HFFc6 (cell line): ENCODE results near the gene KRT40. TPM values are rescaled to one million over a fixed set of nuclear protein-coding genes. Genes with fewer than 3 reads are reported as not detected.

Experiments
- DNase-seq: peaks from one replicate; pipeline ENCODE4 v3.0.0-alpha.2; 2018
- H3K27ac Mint-ChIP-seq: 2 replicates; pipeline ENCODE4 v1.8.0; 2020; ENCODE audit warnings: mild to moderate bottlenecking, mixed read lengths
- H3K27me3 Mint-ChIP-seq: 2 replicates; pipeline ENCODE4 v1.8.0; 2021; ENCODE audit warnings: mild to moderate bottlenecking, moderate library complexity, mixed read lengths; ENCODE audit not compliant: insufficient read depth
- H3K36me3 Mint-ChIP-seq: 2 replicates; pipeline ENCODE4 v1.8.0; 2021; ENCODE audit warnings: low read depth, mixed read lengths
- H3K4me1 Mint-ChIP-seq: 2 replicates; pipeline ENCODE4 v1.8.0; 2020; ENCODE audit warnings: low read depth, mixed read lengths
- H3K4me3 Mint-ChIP-seq: 2 replicates; pipeline ENCODE4 v1.8.0; 2020; ENCODE audit warnings: mild to moderate bottlenecking, moderate library complexity, mixed read lengths
- H3K9me3 Mint-ChIP-seq: 2 replicates; pipeline ENCODE4 v1.8.0; 2020; ENCODE audit warnings: mild to moderate bottlenecking, mixed read lengths
- CTCF ChIP-seq: fragments of 200-600 bp; sonication (generic); IDR thresholded peaks from 2 replicates; pipeline ENCODE4 v1.5.0; 2021; ENCODE audit warnings: antibody characterized with exemption, mild to moderate bottlenecking
- total RNA-seq, 6 experiments: library from RNA; stranded (reverse); fragmentation: NEBNext Ultra II Directional; extraction: Animal tissue kit (Norgen Biotek cat#: 25700); gene quantifications; 2 replicates in 1 of 6; 3 replicates in 5 of 6; pipeline ENCODE4 v1.2.3, GENCODE V29; 2021

The KRT40 gene
- total RNA-seq, 6 experiments from 2014 or later = not detected

- no peaks in the 10 kb centered on the region for H3K9me3 Mint-ChIP-seq
- no peaks in the 10 kb centered on the region for H3K36me3 Mint-ChIP-seq
- peak overlapping the region; percentile 8 for H3K4me3 Mint-ChIP-seq
- H3K27me3 Mint-ChIP-seq = no peaks in the 10 kb centered on the region; the same call in none of the 2 replicates
- TF ChIP-seq CTCF = no peak
- H3K27ac Mint-ChIP-seq = peak overlapping the region; percentile 84
- DNase-seq = peak; percentile 85
- H3K4me1 Mint-ChIP-seq = peaks cover 88% of the 10 kb centered on the region
These were observed 31.5 kb downstream of the KRT40 start for GRCh38 chr17:40952661-40953060.

- H3K36me3 Mint-ChIP-seq = no peaks in the 10 kb centered on the region
- H3K9me3 Mint-ChIP-seq = no peaks in the 10 kb centered on the region
- no peak overlapping the region for H3K4me3 Mint-ChIP-seq
- TF ChIP-seq CTCF = no peak
- H3K27me3 Mint-ChIP-seq = no peaks in the 10 kb centered on the region; the same call in none of the 2 replicates
- no peak for DNase-seq
- peak overlapping the region; percentile 84 for H3K27ac Mint-ChIP-seq
- H3K4me1 Mint-ChIP-seq = peaks cover 83% of the 10 kb centered on the region
These were observed 32.0 kb downstream of the KRT40 start for GRCh38 chr17:40952154-40952553.

GRCh38 chr17:40951011-40951622 is 33.0 kb downstream of the KRT40 start:
- Mint-ChIP-seq H3K27me3 (no peaks in the 10 kb centered on the region; the same call in none of the 2 replicates), H3K9me3 (no peaks in the 10 kb centered on the region), H3K27ac (peak overlapping the region; percentile 84; the same call in 1 of the 2 replicates), H3K4me1 (peaks cover 73% of the 10 kb centered on the region), H3K4me3 (no peak overlapping the region), H3K36me3 (no peaks in the 10 kb centered on the region)
- no peak for TF ChIP-seq CTCF
- no peak for DNase-seq

GRCh38 chr17:40950176-40950575 is 34.0 kb downstream of the KRT40 start:
- no peak for DNase-seq
- Mint-ChIP-seq H3K36me3 (no peaks in the 10 kb centered on the region), H3K4me3 (no peak overlapping the region), H3K4me1 (peaks cover 63% of the 10 kb centered on the region), H3K9me3 (no peaks in the 10 kb centered on the region), H3K27ac (no peak overlapping the region), H3K27me3 (peaks cover under 1% of the 10 kb centered on the region)
- TF ChIP-seq CTCF = no peak

- Mint-ChIP-seq H3K36me3 (no peaks in the 10 kb centered on the region), H3K9me3 (no peaks in the 10 kb centered on the region), H3K4me1 (peaks cover 56% of the 10 kb centered on the region), H3K27me3 (peaks cover 1% of the 10 kb centered on the region), H3K27ac (peak overlapping the region; percentile 27; the same call in 1 of the 2 replicates), H3K4me3 (0 out of 2 replicates have a peak overlapping the region, but pooled peaks have one; percentile 1)
- TF ChIP-seq CTCF = no peak
- no peak for DNase-seq
These were observed 34.7 kb downstream of the KRT40 start for GRCh38 chr17:40949418-40949817.
